ENCODE measurements around the gene SPAG8.

Gene SPAG8

GRCh38 chr9:35814106-35814840 is 2.2 kb upstream of the SPAG8 start:
- Histone ChIP-seq H3K4me3 (peak overlapping the region; percentile 65 to 93 (median 76)), H3K27ac (peak overlapping the region; percentile 73 to 99 (median 94))

GRCh38 chr9:35813434-35814105 is 1.5 kb upstream of the SPAG8 start:
- Histone ChIP-seq H3K27ac (peak overlapping the region in 11 of 21 experiments; percentile 81 to 99 (median 92)), H3K4me3 (no peak overlapping the region)

- H3K4me3 ChIP-seq = peak overlapping the region; percentile 24 to 46 (median 28)
- H3K27ac ChIP-seq = peak overlapping the region in 17 of 21 experiments; percentile 13 to 85 (median 55)
These were observed 559 bp downstream of the SPAG8 start for GRCh38 chr9:35811381-35812024.

GRCh38 chr9:35810122-35810521 is 1.9 kb downstream of the SPAG8 start:
- no peak overlapping the region for H3K4me3 ChIP-seq
- H3K27ac ChIP-seq = no peak overlapping the region

- Histone ChIP-seq H3K4me3 (no peak overlapping the region), H3K27ac (no peak overlapping the region)
These were observed 3.6 kb downstream of the SPAG8 start for GRCh38 chr9:35808433-35808832.

- no peak overlapping the region for H3K27ac ChIP-seq
- H3K4me3 ChIP-seq = no peak overlapping the region
These were observed 6.0 kb downstream of the SPAG8 start for GRCh38 chr9:35806101-35806500.

- H3K27ac ChIP-seq = no peak overlapping the region
These were observed 10.5 kb downstream of the SPAG8 start for GRCh38 chr9:35801328-35802128.

GRCh38 chr9:35800530-35800929 is 11.5 kb downstream of the SPAG8 start:
- Histone ChIP-seq H3K27ac (no peak overlapping the region), H3K4me3 (no peak overlapping the region)

More at GRCh38 chr9:35801328-35802128, 10.5 kb downstream of the SPAG8 start:
- H3K4me3 ChIP-seq = no peak overlapping the region

- Histone ChIP-seq H3K27ac (peak overlapping the region in 3 of 21 experiments; percentile 2 to 35 (median 16)), H3K4me3 (no peak overlapping the region)
These were observed 13.2 kb downstream of the SPAG8 start for GRCh38 chr9:35798658-35799374.

GRCh38 chr9:35797311-35798109 is 14.6 kb downstream of the SPAG8 start:
- Histone ChIP-seq H3K27ac (no peak overlapping the region), H3K4me3 (no peak overlapping the region)

GRCh38 chr9:35795695-35796094 is 16.4 kb downstream of the SPAG8 start:
- no peak overlapping the region for H3K4me3 ChIP-seq
- H3K27ac ChIP-seq = no peak overlapping the region

GRCh38 chr9:35793461-35793860 is 18.6 kb downstream of the SPAG8 start:
- Histone ChIP-seq H3K27ac (peak overlapping the region in 7 of 21 experiments; percentile 7 to 83 (median 42)), H3K4me3 (no peak overlapping the region)

GRCh38 chr9:35792826-35793225 is 19.2 kb downstream of the SPAG8 start:
- peak overlapping the region in 1 of 7 experiments; percentile 50 for H3K4me3 ChIP-seq
- peak overlapping the region in 5 of 21 experiments; percentile 7 to 83 (median 56) for H3K27ac ChIP-seq

- H3K4me3 ChIP-seq = peak overlapping the region; percentile 6 to 50 (median 29)
- H3K27ac ChIP-seq = peak overlapping the region in 14 of 21 experiments; percentile 8 to 85 (median 70)
These were observed 19.8 kb downstream of the SPAG8 start for GRCh38 chr9:35792024-35792813.

GRCh38 chr9:35791297-35791921 is 20.7 kb downstream of the SPAG8 start, which contains the start of gene NPR2:
NPR2 (plus strand) TSS chr9:35791591; CDS start chr9:35792409, 818 bp downstream.
- peak within 1 kb of the TSS in 15 of 21 experiments; percentile 8 to 85 (median 70) for H3K27ac ChIP-seq
- H3K4me3 ChIP-seq = peak within 1 kb of the TSS; percentile 6 to 50 (median 29)

- peak overlapping the region in 11 of 21 experiments; percentile 17 to 85 (median 71) for H3K27ac ChIP-seq
- H3K4me3 ChIP-seq = peak overlapping the region in 5 of 7 experiments; percentile 18 to 50 (median 30)
These were observed 21.4 kb downstream of the SPAG8 start for GRCh38 chr9:35790385-35791296.
